GM21360 (cell line): ENCODE measurements around the gene FLYWCH2.
A peak's percentile ranks its signal among the peaks of the same experiment; 100 is the strongest.

ENCODE experiments used
- ATAC-seq: cut with Tn5 transposase; IDR thresholded peaks from one replicate; pipeline ENCODE4 v1.9.1; 2021; ENCODE audit warnings: mild to moderate bottlenecking, moderate library complexity; ENCODE audit not compliant: unreplicated experiment

FLYWCH2 gene

GRCh38 chr16:2882650-2883457 lies at the start of gene FLYWCH2:
TSS of gene FLYWCH2 (plus strand) at chr16:2883215. CDS start at chr16:2896450, 13,235 bp downstream.
- peak; percentile 79 for ATAC-seq

GRCh38 chr16:2833776-2834175 lies 49.2 kb upstream of the FLYWCH2 start:
- no peak for ATAC-seq

GRCh38 chr16:2834968-2835367 lies 48.0 kb upstream of the FLYWCH2 start:
- ATAC-seq: no peak

GRCh38 chr16:2835638-2836493 lies 47.1 kb upstream of the FLYWCH2 start:
- no peak for ATAC-seq

- ATAC-seq: no peak
Measured at GRCh38 chr16:2836646-2837508, 46.1 kb upstream of the FLYWCH2 start.

- ATAC-seq: no peak
Measured at GRCh38 chr16:2838928-2839327, 44.1 kb upstream of the FLYWCH2 start.

GRCh38 chr16:2839650-2840450 lies 43.2 kb upstream of the FLYWCH2 start:
- no peak for ATAC-seq

- no peak for ATAC-seq
Measured at GRCh38 chr16:2840914-2841313, 42.1 kb upstream of the FLYWCH2 start.

- ATAC-seq: no peak
Measured at GRCh38 chr16:2841606-2842339, 41.2 kb upstream of the FLYWCH2 start.

- ATAC-seq: no peak
Measured at GRCh38 chr16:2842340-2843000, 40.5 kb upstream of the FLYWCH2 start.

- no peak for ATAC-seq
Measured at GRCh38 chr16:2843526-2843925, 39.5 kb upstream of the FLYWCH2 start.

- no peak for ATAC-seq
Measured at GRCh38 chr16:2845116-2845515, 37.9 kb upstream of the FLYWCH2 start.

GRCh38 chr16:2846511-2847310 lies 36.3 kb upstream of the FLYWCH2 start:
- ATAC-seq: no peak

GRCh38 chr16:2848933-2849725 lies 33.9 kb upstream of the FLYWCH2 start:
- no peak for ATAC-seq

- no peak for ATAC-seq
Measured at GRCh38 chr16:2852003-2852730, 30.8 kb upstream of the FLYWCH2 start.

GRCh38 chr16:2852731-2853507 lies 30.1 kb upstream of the FLYWCH2 start:
- no peak for ATAC-seq
